GM12878 (cell line): ENCODE data around the gene PKP4.

Experiments used
- EZH2 ChIP-seq: IDR thresholded peaks from 2 replicates; pipeline ENCODE4 v1.6.1; 2012; ENCODE audit warnings: low read depth, mild to moderate bottlenecking, control low read depth, inconsistent platforms, low read length, borderline replicate concordance; ENCODE audit not compliant: control insufficient read depth
- SIN3A ChIP-seq: IDR thresholded peaks from 2 replicates; pipeline ENCODE4 v1.6.1; 2012; ENCODE audit warnings: low read depth, low read length, improper control_type of control experiment
- ZNF207 ChIP-seq: fragments of 450-650 bp; IDR thresholded peaks from 2 replicates; pipeline ENCODE4 v1.6.1; 2014; ENCODE audit warnings: antibody characterized with exemption, mild to moderate bottlenecking, borderline replicate concordance

DNA sequence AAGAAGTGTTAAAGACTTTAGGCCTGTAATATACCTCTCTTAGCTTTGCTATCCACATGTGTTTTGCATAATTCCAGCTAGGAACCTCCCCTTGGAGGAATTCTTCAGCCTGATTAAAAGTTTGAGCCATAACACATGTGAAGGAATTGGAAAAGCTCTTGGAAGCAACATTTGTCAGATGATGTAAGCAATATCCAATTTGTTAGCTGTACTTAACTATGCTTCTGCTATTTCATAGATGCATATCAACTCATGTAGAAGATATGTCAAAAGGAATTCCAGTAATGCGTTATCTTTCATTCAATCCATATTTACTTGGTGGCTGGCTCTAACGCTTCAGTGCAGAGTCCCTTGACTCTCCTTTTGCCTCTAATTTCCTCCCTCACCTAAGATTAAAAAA lies 46.2 kb downstream of the PKP4 start:
- TF ChIP-seq ZNF207 (no peak), EZH2 (no peak), SIN3A (no peak)
